G401 (cell line): Measurements from ENCODE around the gene DHRS1. TPM values are rescaled to one million over a fixed set of nuclear protein-coding genes. Genes with fewer than 3 reads are reported as not detected.

Experiments used
- DNase-seq: peaks from one replicate; pipeline ENCODE4 v3.0.0-alpha.2; 2015; ENCODE audit warnings: low spot score
- in situ Hi-C: cut with HindIII; loops from 2 replicates; pipeline ENCODE4 v1.10.0; 2016; ENCODE audit warnings: low sequenced_read_pairs, mixed read lengths
- total RNA-seq: library from RNA; depleted of rRNA; stranded (reverse); fragments of >200 nt; shearing (Covaris generic); gene quantifications from 2 replicates; pipeline ENCODE4 v1.2.3, GENCODE V29; 2014

DHRS1 gene
- total RNA-seq, 1 experiment from 2014 or later = 11.4 TPM

DNA sequence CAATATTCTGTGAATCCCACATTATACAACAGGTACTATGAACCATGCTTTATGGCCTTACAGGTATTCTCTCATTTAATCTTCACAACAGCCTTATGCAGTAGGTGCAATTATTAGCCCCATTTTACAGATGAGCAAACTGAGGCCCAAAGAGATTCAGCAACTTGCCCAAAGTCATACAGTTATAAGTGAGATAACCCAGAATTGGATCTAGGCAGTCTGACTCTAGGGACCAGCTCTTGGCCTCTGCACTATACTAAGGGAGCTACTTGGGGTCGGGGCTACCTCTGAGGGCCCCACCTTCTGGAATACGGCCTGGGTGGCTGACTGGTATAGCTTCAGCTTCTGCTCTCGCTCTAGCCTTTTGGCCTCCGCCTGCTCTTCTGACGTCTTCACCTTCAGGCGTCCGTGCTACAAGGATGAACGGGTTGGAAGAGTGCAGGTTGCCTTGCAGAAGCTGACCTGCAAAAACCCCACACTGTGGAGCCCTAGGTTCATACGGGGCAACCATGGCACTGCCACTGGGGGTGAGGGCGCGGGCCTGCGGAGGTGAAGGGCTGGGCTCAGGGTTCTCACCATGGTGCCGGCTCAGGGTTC, 28.9 kb downstream of the DHRS1 start:
- in situ Hi-C loops = no loop called here
- no peak for DNase-seq

DNA sequence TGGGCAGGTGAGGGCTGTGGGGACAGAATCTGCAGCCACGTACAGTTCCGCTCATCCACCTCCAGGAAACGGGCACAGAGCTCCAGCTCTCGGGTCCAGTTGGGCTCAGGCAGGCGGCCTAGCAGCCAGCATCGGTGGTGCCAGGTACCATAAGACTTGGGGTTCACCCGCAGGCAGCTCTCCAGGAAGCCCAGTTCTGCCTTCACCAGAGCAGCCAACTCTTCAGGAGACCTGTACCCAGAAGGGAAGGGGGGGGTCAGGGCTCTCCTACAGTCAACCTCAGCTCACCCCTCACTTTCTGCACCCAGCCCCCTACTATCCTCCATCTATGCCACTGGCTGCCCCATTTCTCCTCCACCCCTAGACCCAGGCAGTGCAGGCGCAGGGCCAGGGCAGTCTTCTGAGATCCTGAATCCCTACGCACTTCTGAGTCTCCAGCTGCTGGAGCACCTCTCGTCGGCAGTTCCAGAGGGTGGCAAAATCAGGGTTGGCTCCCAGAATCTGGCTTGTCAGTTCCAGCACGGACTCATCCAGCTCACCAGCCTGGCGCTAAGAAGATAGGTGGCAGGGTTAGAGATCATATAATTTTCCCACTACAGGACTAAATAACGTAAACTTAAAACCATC, 29.6 kb downstream of the DHRS1 start:
- in situ Hi-C loops = no loop called here
- DNase-seq = no peak

DNA sequence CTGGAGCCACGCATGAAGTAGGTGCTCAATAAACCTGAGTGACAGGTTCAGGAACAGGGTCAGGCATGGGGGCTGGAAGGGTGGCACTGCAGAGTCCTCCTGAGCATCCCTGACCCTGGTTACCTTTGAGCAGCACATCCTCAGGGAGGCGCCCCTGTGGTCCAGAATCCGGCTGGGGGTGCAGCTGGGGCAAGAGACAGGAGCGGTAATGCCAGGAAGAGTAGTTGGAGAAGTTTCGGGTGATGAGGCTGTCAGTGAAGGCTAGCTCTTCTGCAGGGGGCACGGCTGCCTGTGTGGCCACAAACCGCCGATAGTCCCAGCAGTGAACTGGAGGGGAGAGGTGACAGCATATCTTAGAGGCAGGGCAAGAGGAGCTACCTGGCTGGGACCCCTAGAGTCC, 30.2 kb downstream of the DHRS1 start:
- no peak for DNase-seq
- in situ Hi-C loops = no loop called here

DNA sequence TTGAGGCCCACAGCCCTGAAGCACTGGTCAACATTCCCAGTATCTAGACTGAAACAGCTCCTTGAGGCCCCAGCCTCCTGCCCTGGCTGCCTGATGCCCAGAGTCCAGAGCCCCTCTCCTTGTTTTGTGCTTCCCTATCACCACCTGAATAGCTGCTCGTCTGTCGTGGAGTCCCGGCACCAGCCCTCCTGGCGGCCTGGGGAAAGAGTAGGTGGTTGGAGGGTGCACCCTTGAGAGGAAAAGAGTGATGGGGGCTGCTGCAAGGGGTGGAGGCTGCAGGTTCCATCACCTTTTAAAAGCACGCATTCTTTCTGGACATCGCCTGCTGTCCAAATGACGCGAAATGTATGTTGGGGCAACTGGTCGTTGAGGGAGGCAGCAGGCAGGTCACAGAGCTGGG, 31.4 kb downstream of the DHRS1 start:
- in situ Hi-C loops = no loop called here
- DNase-seq = no peak

DNA sequence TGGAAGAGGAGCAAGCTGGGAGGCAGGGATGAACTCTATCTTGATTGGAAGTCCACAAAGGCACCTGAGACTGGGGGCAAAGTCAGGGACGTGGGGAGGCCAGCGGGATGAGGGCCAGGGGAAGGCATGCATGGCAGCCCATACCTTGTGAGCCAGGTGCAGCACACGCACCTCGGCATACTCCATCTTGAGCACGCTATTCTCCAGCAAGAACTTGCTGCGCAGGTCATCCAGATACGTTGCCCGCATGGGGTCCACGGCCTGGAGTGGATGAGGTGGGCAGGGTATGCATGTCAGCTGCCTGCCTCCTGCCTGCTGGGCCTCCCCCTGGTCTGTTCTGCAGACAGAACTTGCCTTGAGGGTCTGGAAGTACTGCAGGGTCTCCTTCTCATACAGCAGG, 32.1 kb downstream of the DHRS1 start:
- in situ Hi-C loops = no loop called here
- no peak for DNase-seq

DNA sequence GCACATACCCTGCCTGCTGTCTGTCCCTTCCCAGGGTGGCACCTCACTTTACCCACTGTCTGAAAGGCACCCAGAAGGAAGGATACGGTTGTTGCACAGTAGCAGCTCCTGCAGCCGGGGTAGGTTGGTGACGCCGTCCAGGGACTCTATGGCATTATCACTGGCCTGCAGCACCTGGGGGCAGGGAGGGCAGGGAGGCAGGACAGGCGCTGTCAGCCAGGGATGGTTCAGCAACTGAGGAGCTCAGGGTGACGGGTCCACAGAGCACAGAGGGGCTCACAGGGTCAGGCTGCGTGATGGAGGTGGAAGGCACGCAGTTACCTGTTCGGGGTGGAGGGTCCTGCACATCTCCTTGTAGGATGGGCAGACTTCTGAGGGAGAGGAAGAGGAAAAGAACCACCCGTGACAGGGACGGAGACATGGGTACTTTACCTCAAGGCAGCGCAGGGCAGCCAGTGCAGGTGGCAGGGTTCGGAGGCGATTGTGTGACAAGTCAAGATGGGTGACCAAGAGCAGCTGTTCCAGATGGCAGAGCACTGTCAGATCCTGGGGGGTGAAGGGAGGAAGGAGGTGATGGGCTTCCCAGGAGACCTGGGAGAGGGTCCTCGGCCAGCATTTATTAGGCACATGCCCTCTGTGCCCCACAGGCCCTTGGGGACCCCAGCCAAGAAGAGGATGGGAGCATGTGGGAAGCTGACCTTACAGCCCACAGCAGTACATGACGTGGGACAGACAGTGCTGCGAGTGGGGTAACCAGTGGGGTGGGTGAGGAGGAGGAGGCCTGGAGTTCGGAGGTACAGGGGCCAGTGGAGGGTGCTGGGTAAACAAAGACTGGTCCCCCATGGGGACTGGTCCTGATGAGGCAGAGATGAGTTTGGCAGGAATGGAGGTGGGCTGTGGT, 33.0 kb downstream of the DHRS1 start:
- in situ Hi-C loops = no loop called here
- no peak for DNase-seq

DNA sequence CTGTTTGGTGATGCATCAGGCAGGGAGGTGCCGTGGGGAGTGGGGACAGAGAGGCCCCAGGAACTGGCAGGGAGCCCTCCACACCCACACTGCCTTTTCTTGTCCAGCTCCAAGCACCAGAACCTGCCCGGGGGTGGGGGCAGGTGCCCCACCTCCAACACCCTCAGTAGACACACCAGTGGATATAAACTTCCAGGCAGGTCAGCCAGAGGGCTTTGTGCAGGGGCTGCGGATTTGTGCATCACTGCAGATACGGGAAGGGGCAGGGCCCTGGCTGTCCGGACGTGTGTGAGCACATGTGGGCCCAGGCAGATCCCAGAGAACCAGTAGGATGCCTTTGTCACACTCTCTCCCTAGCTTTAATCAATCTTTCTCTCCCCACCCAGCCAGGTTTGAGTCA, 35.3 kb downstream of the DHRS1 start:
- DNase-seq = no peak
- in situ Hi-C loops = no loop called here

DNA sequence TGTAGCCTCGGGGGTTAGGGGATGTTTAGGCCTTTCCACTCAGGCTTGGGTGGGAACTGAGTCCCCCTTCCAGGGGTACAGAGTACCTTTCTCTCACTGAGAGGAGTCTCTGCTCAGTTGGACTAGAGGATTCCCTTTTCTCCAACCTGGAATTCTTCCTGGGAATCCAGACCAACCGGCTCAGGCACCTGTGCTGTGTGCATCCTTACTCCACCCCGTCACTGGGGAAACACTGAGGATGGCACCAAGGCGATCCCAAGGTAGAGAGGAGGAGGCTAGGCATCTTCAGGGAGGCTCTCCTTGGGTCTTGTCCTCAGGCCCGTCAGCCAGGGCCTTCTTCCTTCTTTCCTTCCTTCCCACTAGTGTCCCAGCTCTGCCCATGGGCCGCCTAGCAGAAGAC, 35.7 kb downstream of the DHRS1 start:
- no peak for DNase-seq
- in situ Hi-C loops = no loop called here

DNA sequence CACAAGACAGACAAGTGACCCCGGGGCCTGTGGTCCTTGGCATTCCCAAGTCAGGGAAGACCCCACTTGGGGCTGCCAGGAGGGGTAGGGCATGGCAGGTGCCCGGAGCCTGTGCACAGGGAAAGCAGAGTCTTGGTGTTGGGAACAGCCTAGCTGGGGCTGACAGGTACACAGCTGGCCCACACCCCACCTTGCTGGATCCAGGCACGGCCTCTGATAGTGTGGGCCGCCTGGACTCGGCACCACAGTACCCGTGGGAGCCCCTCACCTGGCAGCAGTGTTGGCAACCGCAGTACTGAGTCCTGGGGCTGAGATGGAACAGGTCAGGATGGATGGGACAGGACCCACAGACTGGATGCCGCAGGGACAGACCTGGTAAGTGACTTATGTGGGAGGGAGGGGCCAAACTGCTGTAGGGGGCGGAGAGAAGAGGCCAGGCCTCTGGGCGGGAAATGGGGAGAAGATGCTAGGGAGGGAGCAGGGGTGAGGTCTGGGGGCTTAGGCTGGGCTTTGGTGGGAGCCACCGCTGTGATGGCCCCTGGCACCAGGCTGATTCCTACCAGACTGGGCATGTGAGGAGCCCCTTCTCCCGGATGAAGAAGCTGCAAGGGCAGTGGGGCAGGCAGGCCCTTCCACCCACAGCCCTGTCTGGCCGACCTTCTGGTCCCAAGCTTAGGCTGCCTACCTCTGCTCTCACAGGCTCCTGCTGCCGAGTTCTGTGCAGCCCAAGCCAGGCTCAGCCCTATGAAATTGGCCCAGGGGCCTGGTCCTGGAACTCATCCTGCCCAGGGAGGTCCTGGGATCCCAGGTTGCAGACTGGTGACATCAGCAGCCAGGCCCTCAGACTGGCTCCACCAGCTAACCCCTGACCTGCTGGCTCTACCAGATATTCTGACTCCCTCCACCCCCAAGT, 36.5 kb downstream of the DHRS1 start, which contains the start of gene TGM1:
Gene TGM1 (minus strand): TSS at position 357 of the 913 bp plus-strand sequence. CDS start 825 bp downstream, outside the sequence.
- in situ Hi-C loops = no loop called here
- DNase-seq = no peak

DNA sequence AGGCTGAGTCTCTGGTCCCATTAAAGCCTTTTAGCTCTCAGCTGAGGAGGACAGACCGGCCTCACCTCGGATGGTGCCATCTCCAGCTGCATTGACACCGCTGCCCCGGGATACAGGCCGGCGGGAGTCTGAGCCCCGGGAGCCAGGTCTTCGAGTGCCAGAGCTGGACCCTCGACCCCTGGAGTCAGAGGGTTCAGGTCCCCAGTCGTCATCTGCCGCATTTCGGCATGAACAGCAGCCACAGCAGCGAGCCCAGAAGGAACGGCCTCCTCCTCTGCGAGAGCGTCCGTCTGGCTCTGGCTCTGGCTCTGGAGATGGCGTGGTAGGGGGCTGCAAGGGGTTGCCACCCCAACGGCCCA, 37.6 kb downstream of the DHRS1 start:
- in situ Hi-C loops = no loop called here
- DNase-seq = no peak

DNA sequence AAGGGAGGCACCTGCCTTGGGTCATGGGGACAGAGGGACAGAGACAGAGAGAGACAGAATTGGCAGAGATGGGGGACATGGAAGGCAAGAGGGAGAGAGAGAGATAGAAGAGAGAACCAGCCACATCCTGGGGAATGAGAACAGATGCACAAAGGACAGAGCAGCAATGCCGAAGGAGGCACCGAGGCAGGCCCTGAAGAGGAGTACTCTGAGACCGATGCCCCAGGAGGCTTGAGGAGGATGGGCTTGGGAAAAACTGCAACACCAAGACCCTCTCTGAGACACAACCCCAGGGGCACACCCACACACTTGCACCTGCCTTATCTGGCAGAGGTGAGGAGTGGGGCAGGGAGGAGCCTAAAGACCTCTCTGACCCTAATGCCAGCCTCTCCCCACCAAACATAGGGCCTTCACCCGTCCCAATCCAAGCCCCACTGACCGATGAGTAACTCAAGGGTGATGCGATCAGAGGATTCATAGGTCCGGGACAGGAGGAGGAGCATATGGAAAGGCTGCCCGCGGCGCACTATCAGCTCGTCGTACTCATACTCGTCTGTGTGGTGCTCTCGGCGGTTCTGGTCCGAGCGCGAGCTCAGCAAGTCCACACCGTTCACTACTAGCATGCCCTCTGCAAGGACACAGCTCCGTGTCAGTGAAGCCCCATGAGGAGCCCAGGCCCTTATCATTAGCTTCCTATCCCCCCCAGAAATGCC, 38.2 kb downstream of the DHRS1 start:
- in situ Hi-C loops = no loop called here
- no peak for DNase-seq

DNA sequence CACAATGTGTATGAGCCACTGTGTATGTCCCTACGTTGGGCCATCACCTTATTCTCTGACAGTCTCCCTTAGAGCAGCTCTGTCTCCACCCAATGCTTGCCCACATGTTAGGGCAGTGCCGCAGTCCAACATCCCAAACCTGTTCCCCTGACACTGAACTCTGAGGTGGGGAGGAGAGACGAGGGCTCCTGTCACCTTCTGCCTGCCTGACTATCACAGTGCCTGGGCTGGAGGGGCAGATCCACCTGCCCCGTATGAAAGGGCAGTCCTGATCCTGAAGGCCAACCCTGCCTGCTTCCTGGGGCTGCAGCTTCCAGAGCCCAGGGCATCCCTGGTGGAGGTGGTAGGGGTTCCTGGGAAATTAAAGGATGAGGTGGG, 38.8 kb downstream of the DHRS1 start:
- DNase-seq = no peak
- in situ Hi-C loops = no loop called here

DNA sequence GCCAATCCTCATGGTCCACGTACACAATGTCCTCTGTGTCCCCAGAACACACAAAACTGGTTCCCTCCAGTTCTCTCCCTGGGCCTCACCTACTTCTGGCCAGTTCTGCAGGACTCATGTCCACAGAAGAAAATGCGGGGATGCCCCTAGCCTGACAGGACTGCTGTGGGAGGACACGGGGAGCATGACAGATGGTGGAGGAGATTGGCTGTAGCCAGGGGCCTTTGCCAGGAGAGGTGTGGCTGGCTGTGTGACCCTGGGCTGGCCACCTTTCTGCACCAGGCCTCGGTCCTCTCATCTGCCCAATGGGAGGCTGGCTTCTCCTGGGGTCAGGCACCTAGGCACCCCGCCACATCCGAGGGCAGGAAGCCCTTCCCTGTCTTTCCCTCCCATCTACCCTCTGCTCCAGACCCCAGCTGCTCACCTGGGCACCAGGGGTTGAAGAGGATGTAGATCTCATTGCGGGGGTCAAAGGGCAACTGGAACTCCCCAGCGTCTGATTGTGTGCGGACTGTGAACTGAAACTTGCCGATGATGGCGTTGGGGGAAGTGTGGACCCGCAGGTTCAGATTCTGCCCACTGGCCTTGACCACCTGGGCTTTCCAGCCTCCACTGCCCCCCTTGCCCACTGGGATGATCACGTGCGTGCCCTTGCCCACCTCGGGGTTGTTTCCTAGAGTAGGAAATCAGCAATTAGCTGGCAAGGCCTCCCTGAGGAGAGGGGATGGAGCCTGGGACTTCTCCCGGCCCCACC, 39.4 kb downstream of the DHRS1 start:
- in situ Hi-C loops = no loop called here
- no peak for DNase-seq

DNA sequence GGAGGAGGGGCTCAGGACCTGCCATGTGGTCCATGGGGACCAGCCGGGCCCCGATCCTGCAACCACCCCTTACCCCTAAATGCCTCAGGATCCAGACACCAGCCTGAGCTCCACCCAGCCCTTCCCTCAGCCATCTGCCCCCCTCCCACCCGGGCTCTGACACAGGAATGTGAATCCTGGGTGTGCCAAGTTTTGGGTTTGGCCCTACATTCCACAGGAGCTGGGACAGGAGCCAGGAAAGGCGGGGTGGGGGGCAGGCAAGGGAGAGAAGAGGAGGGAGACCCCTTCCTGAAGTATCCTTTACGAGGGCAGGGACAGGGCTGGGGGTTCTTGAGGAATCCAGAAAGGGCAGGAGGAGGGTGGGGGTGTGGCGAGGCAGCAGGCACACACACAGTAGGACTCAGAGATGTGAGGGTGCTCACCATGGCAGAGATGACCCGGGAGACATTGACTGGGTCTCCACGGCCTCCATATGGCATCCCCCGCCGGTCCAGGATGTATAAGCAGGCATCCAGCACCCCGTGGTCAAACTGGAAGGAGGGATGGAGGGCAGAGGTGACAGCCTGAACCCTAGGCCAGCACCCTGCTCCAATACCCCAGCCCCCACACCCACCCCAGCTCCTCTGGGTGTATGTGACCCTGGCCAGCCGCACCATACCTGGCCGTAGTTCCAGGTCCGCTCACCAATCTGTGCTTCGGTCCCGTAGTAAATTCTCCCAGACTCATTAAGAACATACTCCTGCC, 40.1 kb downstream of the DHRS1 start:
- in situ Hi-C loops = no loop called here
- DNase-seq = no peak

DNA sequence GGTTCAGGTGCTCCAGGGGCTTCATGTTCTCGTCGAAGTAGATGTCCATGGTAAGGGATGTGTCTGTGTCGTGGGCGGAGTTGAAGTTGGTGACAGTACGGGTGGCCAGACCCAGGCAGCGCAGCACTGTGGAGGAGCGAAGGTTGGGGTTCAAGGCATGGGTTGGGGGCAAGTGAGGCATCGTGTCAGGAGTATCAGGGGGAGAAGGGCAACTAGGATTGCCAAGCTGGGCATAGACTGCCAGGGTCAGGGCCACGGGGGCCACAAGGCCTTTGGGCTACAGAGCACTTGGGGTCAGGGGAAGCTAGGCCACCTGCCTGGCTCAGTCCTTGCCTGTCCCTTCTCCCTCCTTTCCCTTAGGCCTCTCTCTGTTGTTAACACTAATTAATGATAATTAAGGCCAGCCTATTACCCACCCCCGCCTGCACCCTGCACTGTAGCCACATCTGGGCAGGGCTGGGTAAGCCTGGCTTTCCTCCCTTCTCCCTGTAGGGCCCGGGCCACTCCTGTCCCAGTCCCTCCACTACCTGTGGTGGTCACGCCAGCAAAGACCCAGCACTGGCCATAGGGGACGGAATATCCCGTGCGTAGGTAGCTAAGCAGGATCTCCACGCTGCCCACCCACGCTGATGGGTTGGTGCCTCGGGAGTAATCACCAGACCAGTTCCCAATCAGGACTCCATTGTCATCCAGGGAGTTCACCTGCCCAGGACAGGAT, 40.9 kb downstream of the DHRS1 start:
- no peak for DNase-seq
- in situ Hi-C loops = no loop called here

DNA sequence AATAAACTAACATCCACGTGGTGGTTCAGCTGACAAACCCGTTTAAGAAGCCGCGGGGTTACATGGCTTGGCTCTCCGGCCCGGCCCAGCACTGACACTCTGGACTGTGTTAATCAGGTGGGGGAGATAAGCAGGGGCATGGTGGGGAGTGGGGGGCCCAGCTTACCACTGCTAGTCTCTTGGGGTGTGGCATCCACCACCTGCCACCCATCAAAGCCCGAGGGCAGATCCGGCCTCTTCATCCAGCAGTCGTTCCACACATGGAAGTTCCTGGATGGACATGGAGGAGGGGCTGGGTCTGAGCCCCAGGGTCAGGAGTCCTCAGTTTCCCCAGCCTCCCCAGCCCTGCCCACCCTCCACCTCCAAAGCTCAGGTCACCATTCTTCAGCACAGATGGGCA, 41.5 kb downstream of the DHRS1 start:
- in situ Hi-C loops = no loop called here
- no peak for DNase-seq

DNA sequence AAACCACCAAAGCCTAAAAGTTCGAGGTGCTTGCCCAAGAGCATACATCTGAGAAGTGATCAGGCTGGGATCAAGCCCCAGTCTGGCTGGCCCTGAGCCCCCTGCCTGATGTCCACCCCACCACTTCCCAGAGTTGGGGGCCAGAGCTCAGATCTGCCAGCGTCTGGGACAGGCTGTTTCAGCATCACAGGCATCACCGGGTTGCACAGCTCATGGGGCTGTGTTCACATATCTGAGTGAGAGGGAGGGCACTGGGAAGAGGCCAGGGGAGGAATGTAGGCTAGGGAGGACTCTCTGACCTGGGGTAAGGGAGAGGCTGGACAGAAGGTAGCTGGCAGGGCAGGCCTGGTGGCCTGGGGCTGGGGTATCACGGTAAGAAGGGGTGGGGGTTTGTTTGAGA, 42.6 kb downstream of the DHRS1 start:
- in situ Hi-C loops = no loop called here
- no peak for DNase-seq
